NCI-H510A (cell line): ENCODE data around the gene CMIP.

Source experiments
- DNase-seq: peaks from one replicate; lab custom pipeline; 2025; lab: John Stamatoyannopoulos, UW

The CMIP gene

DNA sequence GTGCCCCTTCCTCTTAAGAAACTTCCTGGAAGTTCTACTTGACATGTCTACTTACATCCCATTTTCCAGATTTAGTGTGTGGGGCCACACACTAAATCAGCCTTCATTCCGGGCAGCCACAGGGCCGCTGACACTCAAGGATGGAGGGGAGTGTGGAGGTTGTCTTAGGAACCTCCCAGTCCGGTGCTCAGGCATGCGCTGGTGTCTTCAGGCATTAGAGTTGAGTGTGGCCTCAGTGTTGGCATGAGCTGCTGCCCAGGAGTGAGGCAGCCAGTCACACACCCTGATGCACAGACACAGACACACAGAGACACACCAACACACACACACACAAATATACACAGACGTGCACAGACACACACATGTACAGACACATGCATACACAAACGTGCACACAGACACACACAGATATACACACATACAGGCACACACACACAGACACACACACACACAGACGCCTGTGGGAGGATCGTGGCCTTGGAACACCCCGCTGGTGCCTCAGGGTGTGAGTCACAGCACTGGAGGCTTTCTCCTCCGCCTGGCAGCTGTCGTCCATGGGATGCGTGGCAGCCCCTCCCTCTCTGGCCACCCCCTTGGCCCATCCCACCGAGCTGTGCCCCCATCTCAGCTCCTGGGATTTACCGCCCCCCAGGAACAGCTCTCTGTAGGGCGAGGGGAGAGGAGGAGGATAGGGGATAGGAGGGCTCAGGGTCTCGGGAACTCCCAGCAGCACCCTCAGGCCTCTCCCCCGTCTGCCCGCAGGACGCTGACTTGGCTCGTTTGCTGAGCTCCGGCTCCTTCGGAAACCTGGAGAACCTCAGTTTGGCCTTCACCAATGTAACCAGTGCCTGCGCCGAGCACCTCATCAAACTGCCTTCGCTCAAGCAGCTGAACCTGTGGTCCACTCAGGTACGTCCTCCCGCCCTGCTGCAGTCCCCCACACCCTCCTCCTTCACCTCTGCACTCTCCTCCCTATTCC lies 258.9 kb downstream of the CMIP start:
- DNase-seq = no peak

DNA sequence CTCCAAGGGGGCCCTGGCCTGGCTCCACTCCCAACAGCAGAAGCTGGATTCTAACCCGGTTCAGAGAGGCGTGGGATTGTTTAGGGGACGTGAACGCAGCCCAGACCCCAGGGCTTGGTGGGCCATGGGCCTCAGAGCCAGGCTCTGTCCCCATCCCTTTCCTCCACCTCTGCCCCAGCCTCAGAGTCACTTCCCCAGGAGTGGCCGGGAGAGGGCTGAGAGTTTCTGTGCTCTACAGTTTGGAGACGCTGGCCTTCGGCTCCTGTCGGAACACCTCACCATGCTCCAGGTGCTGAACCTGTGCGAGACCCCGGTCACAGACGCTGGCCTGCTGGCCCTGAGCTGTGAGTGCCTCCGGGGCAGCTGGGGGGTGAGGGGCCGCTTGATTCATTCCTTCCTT lies 260.7 kb downstream of the CMIP start:
- no peak for DNase-seq

DNA sequence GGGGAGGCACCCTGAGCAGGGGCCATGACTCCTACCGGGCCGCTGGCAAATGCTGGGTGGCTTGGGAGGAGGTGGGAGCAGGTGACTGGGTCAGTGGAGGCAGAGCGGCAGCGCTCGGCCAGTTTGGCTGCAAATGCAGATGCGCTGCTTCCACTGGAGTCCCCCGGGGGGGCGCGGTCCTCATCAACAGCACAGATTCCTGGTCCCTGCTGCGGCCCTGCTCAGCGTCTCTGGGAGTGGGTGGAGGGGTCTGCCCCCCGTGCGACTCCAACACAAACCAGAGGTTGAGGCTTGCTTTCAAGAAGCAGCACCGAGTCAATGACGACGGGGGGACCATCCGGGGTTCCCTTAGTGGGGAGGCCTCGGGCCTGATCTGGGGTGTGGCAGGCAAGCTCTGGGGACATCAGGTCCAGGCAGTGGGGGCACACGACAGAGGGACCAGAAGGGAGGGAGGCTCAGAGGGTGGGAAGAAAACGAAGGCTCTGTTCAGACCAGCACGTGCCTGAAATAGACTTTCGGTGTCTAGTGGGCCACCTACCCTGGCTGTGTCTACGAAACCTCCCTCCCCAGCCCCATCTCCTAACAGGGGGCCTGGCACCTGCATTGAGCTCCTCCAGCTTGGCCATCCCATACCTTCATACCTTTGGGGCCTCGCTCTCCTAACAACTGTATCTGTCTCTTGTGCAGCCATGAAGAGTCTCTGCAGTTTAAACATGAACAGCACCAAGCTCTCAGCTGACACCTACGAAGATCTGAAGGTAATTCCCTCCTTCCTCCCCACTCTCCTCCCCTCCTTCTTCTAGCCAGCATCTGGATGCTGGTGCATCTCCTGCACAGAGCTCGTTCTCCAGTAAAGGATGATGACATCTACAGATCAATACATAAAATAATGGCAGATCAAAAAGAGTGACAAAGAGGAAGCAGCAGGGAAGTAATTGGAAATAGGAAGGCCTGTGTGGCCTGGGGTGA lies 262.0 kb downstream of the CMIP start:
- DNase-seq = no peak

DNA sequence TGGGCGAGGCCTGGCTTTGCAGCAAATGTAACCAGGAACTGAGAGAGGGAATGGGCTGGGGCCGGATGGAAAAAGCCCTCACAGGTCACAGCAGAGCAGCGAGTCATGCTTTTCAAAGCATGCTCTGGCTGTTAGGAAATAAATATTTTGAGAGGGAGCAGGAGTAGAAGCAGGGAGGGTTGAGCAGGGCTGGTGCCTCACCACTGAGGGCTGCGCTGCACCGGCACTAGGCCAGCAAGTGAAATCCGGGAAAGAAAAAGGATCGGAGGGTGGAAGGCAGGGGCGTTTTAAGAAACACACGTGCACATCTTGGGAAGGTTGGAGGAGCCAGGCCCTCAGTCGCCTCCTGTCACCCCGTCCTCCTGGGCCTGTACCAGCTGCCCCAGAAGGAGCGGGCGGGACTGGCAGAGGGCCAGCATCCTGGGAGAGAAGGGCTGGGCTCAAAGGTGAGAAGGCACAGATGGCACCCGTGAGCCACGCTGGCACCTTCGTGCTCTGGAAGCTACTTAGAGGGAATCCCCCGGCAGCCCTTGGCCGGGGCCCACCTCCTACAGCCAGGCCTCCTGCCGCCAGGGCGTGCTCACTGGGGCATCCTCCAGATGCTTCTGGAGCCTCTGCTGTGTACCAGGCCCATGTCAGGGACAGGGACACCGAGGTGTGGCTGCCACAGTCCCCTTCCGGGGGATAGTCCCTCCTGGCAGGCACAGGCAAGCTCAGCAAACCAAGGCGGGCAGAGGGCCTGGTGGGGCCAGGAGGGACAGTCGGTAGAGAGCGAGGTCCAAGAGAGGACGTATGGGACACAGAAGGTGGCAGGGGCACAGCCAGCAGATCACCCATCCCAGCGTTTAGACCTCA lies 263.0 kb downstream of the CMIP start:
- no peak for DNase-seq

DNA sequence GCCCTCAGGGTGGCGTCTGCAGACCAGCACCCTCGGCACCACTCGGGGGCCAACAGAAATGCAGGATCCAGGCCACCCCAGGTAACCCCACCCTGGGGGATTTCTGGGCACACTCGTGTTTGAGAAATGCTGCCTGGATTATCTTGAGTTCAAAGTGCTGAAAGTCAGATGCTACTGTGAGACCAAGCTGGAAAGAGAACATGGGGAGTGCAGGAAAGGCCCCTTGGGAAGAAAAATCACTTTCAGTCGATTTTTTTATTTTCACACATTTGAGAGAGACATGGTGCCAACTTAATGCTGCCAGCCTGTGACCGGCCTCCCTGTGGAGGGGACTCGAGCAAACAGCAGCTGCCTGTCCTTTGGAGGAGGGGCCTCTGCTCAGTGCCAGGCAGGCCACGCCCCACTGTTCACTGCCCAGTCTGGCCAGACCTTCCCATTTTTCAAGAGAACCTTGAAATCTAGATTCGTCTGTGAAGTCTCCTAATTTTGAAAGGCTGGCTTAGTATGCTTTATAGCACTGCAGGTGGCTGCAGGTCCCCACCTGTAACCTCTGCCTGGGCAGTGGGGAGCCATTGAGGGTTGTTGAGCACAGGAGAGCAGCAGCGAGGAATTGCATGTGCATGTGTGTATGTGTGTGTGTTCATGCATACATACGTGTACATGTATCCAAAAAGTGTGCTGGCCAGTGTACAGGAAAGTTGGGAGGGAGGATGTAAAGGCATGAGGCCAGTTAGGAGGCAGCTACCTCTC lies 263.8 kb downstream of the CMIP start:
- no peak for DNase-seq

- DNase-seq = no peak
These were observed 264.6 kb downstream of the CMIP start for GRCh38 chr16:81709016-81709900.

GRCh38 chr16:81710044-81710443 lies 265.4 kb downstream of the CMIP start:
- no peak for DNase-seq

DNA sequence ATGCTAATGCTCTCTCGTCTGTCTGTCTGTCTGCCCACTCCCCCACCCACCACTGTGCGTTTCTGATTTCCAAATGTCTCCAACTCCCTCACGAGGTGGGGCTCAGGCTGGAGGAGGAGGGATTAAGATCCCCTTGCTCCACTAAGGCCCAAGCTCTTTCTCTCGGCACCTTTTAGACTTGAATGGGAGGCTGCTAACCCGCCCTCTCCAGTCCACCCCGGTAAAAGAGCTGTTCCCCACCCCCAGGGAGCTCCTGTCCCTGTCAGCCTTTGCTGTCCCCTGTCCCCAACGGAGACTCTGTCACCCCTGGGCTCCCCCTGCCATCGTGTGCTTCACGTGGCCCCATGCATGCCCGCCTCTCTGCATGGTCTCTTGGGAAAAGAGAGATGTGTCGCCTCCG lies 266.0 kb downstream of the CMIP start:
- DNase-seq = no peak

- DNase-seq = no peak
These were observed 267.2 kb downstream of the CMIP start for GRCh38 chr16:81711657-81712319.

- DNase-seq = no peak
These were observed 268.1 kb downstream of the CMIP start for GRCh38 chr16:81712681-81713080.

GRCh38 chr16:81713295-81713772 lies 268.7 kb downstream of the CMIP start:
- no peak for DNase-seq

- DNase-seq = no peak
These were observed 269.2 kb downstream of the CMIP start for GRCh38 chr16:81713796-81714195.

DNA sequence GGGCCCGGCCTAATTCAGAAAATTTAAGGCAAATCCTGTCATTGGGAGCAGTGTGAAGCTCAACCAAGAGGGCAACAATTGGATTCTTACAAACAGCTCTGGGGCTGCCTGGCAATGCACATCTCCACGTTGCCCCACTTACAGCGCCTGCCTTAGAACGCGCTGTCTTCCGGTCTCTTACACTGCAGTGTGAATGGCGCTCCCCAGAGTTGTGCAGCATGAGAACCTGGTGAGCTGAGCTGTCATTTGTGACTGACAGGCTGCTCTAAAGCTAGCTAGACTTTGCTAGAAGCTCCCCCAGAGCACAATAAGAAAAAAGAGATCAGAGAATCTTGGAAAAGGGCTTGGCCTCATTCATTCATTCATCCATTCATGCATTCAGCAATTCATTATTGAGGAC lies 270.0 kb downstream of the CMIP start:
- no peak for DNase-seq

GRCh38 chr16:81715358-81716196 lies 271.0 kb downstream of the CMIP start:
- no peak for DNase-seq

- DNase-seq = no peak
These were observed 272.0 kb downstream of the CMIP start for GRCh38 chr16:81716478-81717225.

DNA sequence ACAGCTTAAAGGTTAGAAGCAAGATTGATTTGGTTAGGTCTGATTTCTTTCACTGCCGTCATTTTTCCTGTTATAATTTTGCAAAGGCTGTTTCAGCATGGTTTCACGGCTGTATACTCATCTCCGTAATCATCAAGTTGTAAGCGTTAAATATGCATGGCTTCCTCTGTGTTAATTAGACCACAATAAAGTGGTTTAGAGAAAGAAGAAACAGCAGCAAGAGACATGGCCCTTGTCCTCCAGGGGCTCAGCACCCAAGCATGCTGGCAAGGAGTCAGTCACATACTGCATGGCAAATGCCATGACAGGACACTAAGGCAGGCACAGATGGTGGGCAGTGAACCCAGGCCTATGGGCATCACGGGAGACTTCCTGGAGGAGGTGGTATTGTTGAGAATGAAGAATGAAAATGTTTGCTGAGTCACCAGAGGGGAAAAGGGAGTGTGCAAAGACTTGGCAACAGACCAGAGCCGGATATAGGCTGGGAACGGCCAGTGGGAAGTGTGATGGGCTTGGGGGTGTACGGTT lies 273.1 kb downstream of the CMIP start:
- DNase-seq = no peak

DNA sequence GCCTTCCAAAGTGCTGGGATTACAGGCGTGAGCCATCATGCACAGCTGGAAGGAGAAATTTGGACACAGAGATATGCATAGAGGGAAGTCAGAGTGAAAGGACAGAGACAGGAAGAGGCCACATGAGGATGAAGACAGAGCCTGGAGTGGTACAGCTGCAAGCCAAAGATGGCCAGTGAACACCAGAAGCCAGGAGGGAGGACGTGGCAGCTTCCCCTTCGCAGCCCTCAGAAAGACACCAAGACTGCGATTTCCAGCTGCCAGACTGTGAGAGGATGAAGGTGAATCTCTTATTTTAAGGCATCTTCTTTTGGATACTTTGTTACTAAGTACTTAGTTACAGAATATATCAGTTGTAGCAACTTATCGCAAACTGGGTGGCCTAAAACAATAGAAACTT lies 274.0 kb downstream of the CMIP start:
- no peak for DNase-seq
